ENCODE results near the gene ZNF846.
"Not testable (repeated sequence)": the region's sequence is repeated elsewhere in the genome, so short reads cannot be mapped to it uniquely, and the experiment has no call there.

Gene ZNF846

DNA sequence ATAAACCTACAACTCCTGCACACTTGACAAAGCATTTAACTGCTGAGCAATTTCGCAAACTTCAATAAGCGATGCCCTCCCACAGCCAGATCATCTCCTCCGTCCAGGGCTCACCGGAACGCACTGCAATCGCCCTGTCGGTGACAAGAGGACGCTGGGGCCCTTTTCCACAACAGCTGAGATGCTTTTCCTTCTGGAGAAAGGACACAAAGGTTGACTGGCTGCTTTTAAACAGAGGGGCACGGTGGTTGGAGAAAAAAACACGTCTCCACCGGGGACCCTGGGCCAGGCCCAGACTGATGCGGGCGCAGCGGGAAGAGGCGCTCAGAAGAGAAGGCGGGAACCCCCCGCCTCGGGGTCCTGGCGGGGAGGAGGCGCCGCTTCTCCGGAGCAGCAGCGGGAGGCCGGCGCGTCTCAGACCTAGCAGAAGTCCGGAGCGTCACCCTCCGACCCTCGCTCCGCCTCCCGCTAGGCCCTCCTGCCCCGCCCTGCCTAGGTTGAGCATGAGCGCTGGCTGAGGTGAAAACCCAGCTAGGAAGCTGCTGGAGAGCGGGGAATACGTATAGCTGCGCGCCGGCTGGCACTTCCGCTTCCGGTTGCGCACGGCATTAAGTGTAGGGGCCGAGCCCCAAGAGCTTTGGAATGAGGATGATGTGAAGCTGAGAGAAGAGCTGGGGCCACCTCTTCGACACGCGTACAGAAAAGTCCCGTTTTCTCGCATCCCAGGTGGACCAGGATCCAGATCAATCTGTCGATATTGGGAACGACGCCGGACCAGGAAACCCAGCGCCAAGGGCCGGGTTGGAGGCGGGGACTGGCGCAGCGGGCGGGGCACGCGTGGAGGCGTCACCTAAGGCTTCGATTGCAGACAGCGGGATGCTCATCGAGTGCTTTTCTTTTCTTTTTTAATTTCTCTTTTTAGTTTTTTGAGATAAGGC is at the start of gene ZNF846:
Gene ZNF846 (minus strand): TSS at position 564 of the 938 bp plus-strand sequence. CDS start 3,788 bp downstream, outside the sequence.
- DNase-seq = peak; percentile 93

- no peak for DNase-seq
Observed at GRCh38 chr19:9818175-9818733, 49.7 kb upstream of the ZNF846 start.

DNA sequence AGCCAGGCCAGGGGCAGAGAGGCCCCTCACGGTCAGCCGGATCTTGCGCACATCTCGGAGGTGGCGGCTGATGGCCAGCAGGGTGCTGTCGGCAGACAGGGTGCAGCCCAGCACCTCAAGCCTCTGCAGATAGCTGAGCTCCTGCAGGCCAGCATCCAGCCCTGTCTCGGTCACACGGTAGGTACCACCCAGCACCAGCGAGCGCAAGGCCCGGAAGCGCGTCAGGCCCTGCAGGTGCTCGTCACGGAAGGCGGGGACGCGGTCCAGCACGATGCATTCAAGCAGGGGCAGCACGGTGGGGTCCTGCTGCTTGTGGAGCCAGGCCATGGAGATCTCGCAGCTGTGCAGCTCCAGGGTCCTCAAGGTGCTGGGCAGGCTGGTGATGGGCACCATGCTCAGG is 42.6 kb upstream of the ZNF846 start:
- DNase-seq = no peak

DNA sequence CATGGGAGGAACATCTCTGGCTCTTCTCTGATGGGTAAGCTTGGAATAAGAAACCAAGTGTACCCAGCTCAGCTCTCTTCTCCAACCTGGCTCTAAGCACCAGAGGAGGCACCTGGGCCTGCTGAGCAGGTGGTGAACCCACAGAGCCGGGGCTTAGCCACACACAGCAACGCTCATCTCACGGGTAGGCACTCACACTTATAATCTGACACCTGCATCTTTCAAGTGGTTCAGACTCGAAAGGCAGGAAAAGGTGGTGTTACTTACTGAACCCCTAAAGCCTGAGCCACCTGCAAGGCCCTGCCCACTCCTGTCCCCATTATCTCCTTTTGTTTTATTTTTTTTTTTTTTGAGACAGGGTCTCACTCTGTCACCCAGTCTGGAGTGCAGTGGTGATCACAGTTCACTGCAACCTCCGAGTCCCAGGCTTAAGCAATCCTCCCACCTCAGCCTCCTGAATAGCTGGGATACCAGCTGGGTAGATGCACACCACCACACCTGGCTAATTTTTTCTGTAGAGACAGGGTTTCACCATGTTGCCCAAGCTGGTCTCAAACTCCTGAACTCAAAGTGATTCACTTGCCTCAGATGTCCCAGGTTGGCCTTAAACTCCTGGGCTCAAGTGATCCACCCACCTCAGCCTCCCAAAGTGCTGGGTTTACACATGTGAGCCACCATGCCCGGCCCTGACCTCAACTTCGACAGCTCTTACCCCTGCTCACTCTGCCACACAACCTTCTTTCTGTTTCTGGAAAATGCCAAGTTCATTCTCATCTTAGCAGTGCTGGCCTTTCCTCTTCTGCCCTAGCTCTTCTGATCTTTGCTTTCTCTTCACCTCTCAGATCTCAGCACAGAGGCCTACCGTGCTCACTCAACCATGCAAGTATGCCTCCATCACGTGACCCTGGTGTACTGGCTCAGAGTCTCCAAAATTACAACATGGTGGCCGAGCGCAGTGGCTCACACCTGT is 40.6 kb upstream of the ZNF846 start:
- DNase-seq = no peak

- no peak for DNase-seq
Observed at GRCh38 chr19:9806803-9807202, 38.3 kb upstream of the ZNF846 start.

GRCh38 chr19:9801976-9802375 is 33.4 kb upstream of the ZNF846 start:
- no peak for DNase-seq

- DNase-seq = no peak
Observed at GRCh38 chr19:9799162-9799561, 30.6 kb upstream of the ZNF846 start.

DNA sequence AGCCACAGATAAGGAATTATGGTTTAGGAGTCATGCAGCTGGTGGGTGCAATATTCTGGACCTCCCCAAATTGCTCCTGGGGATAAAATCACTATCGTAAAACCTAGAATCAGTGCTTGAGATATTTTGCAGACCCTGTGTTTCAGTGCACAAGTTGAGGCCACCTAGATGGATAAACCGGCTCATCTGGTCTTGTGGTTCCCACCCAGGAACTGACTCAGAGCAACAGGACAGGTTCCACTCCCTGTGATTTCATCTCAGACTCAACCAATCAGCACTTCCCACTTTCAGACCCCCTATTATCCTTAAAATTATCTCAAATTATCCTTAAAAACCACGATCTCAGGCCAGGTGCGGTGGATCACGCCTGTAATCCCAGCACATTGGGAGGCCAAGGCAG is 29.3 kb upstream of the ZNF846 start:
- DNase-seq = no peak

GRCh38 chr19:9796113-9796773 is 27.7 kb upstream of the ZNF846 start:
- peak; percentile 42 for DNase-seq

GRCh38 chr19:9793071-9793591 is 24.6 kb upstream of the ZNF846 start:
- no peak for DNase-seq

GRCh38 chr19:9792206-9793070 is 23.9 kb upstream of the ZNF846 start:
- peak; percentile 90 for DNase-seq

GRCh38 chr19:9791552-9792205 is 23.1 kb upstream of the ZNF846 start:
- peak; percentile 90 for DNase-seq

DNA sequence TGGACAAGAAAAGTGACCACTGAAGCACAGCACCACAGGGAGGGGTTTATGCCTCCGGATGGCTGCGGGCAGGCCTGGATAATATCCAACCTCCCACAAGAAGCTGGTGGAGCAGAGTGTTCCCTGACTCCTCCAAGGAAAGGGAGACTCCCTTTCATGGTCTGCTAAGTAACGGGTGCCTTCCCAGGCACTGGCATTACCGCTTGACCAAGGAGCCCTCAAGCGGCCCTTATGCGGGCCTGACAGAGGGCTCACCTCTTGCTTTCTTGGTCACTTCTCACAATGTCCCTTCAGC is 22.5 kb upstream of the ZNF846 start:
- not testable (repeated sequence) for DNase-seq

DNA sequence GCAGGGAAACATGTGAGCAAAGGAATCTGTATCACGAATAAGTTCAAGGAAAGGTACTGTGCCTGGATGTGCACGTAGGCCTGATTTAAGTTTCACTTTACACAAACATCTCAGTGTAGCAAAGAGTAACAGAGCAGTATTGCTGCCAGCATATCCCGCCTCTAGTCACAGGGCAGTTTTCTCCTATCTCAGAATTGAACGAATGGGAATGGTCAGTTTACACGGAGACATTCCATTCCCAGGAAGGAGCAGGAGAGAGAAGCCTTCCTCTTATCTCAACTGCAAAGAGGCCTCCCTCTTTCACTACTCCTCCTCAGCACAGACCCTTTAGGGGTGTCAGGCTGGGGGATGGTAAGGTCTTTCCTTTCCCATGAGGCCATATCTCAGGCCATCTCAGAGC is 21.0 kb upstream of the ZNF846 start:
- DNase-seq = not testable (repeated sequence)

GRCh38 chr19:9789066-9789465 is 20.5 kb upstream of the ZNF846 start:
- no peak for DNase-seq

GRCh38 chr19:9788604-9789003 is 20.1 kb upstream of the ZNF846 start:
- DNase-seq = not testable (repeated sequence)

GRCh38 chr19:9786819-9787218 is 18.3 kb upstream of the ZNF846 start:
- DNase-seq = no peak

- no peak for DNase-seq
Observed at GRCh38 chr19:9786342-9786741, 17.8 kb upstream of the ZNF846 start.

GRCh38 chr19:9785367-9786331 is 17.1 kb upstream of the ZNF846 start:
- peak; percentile 94 for DNase-seq

DNA sequence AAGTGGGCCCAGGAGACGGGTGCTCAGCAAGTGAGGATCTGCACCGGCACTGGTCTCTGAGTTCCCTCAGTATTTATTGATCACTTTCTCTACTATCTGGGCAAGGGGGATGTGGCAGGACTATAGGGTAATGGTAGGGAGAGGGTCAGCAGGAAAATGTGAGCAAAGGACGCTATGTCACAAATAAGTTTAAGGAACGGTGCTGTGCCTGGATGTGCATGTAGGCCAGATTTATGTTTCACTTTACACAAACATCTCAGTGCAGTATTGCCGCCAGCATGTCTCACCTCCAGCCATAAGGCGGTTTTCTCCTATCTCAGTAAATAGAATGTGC is 15.6 kb upstream of the ZNF846 start:
- DNase-seq = not testable (repeated sequence)

Measured in NCI-H1048 (cell line).